HEK293 (cell line): ENCODE results near the gene FXYD3.

Source experiments
- IKZF3 ChIP-seq: fragments of 450-650 bp; IDR thresholded peaks from 2 replicates; pipeline ENCODE4 v1.5.0; 2018; ENCODE audit warnings: missing biosample characterization, mild to moderate bottlenecking, missing genetic modification characterization, moderate library complexity
- KLF16 ChIP-seq: fragments of 450-650 bp; formaldehyde crosslinking; IDR thresholded peaks from 2 replicates; pipeline ENCODE4 v1.5.1; 2017; ENCODE audit warnings: missing biosample characterization, missing genetic modification characterization
- PRDM10 ChIP-seq: fragments of 450-650 bp; formaldehyde crosslinking; IDR thresholded peaks from 2 replicates; pipeline ENCODE4 v1.5.1; 2016; ENCODE audit warnings: missing biosample characterization, missing genetic modification characterization
- SCRT2 ChIP-seq: fragments of 450-650 bp; formaldehyde crosslinking; IDR thresholded peaks from 2 replicates; pipeline ENCODE4 v1.5.1; 2016; ENCODE audit warnings: missing biosample characterization, missing genetic modification characterization
- SP3 ChIP-seq: fragments of 450-650 bp; formaldehyde crosslinking; IDR thresholded peaks from 2 replicates; pipeline ENCODE4 v1.5.1; 2016; ENCODE audit warnings: missing biosample characterization, missing genetic modification characterization
- ZBTB17 ChIP-seq: fragments of 450-650 bp; formaldehyde crosslinking; IDR thresholded peaks from 2 replicates; pipeline ENCODE4 v1.5.1; 2016; ENCODE audit warnings: missing biosample characterization, missing genetic modification characterization
- ZBTB20 ChIP-seq: fragments of 450-650 bp; formaldehyde crosslinking; IDR thresholded peaks from 2 replicates; pipeline ENCODE4 v1.5.1; 2016; ENCODE audit warnings: missing biosample characterization, missing genetic modification characterization
- ZBTB26 ChIP-seq: fragments of 450-650 bp; formaldehyde crosslinking; optimal IDR thresholded peaks from 2 replicates; pipeline ENCODE3; 2016; ENCODE audit warnings: missing biosample characterization, mild to moderate bottlenecking, missing genetic modification characterization
- ZBTB49 ChIP-seq: fragments of 450-650 bp; formaldehyde crosslinking; IDR thresholded peaks from 2 replicates; pipeline ENCODE4 v1.5.1; 2016; ENCODE audit warnings: missing biosample characterization, missing genetic modification characterization, low read depth
- ZFP69B ChIP-seq: fragments of 450-650 bp; formaldehyde crosslinking; IDR thresholded peaks from 2 replicates; pipeline ENCODE4 v1.5.1; 2016; ENCODE audit warnings: missing biosample characterization, missing genetic modification characterization
- ZIC2 ChIP-seq: fragments of 450-650 bp; formaldehyde crosslinking; IDR thresholded peaks from 2 replicates; pipeline ENCODE4 v1.5.1; 2016; ENCODE audit warnings: missing biosample characterization, missing genetic modification characterization
- ZNF2 ChIP-seq: fragments of 450-650 bp; formaldehyde crosslinking; IDR thresholded peaks from 2 replicates; pipeline ENCODE4 v1.5.1; 2016; ENCODE audit warnings: missing biosample characterization, missing genetic modification characterization
- ZNF23 ChIP-seq: fragments of 450-650 bp; formaldehyde crosslinking; IDR thresholded peaks from 2 replicates; pipeline ENCODE4 v1.5.1; 2016; ENCODE audit warnings: missing biosample characterization, missing genetic modification characterization, borderline replicate concordance
- ZNF274 ChIP-seq, 2 experiments: fragments of 200-500 bp in 1 of 2; fragments of 450-650 bp in 1 of 2; sonication (Bioruptor generic) in 1 of 2; formaldehyde crosslinking in 1 of 2; IDR thresholded peaks; 2 replicates each; pipeline versions ENCODE4 v1.5.1 to v1.6.1; 2014 to 2016; ENCODE audit warnings: borderline replicate concordance in 1 of 2, inconsistent platforms in 1 of 2, low read length in 1 of 2, missing biosample characterization in 1 of 2, missing genetic modification characterization in 1 of 2
- ZNF280C ChIP-seq: fragments of 450-650 bp; formaldehyde crosslinking; IDR thresholded peaks from 2 replicates; pipeline ENCODE4 v1.5.1; 2016; ENCODE audit warnings: missing biosample characterization, missing genetic modification characterization
- ZNF335 ChIP-seq: fragments of 450-650 bp; formaldehyde crosslinking; conservative IDR thresholded peaks from 2 replicates; pipeline ENCODE4 v1.5.1; 2016; ENCODE audit warnings: missing biosample characterization, missing genetic modification characterization
- ZNF391 ChIP-seq: fragments of 450-650 bp; formaldehyde crosslinking; IDR thresholded peaks from 2 replicates; pipeline ENCODE4 v1.5.1; 2016; ENCODE audit warnings: low read depth, missing biosample characterization, missing genetic modification characterization, borderline replicate concordance
- ZNF600 ChIP-seq: fragments of 450-650 bp; formaldehyde crosslinking; IDR thresholded peaks from 2 replicates; pipeline ENCODE4 v1.5.1; 2016; ENCODE audit warnings: missing biosample characterization, missing genetic modification characterization
- ZNF76 ChIP-seq: fragments of 450-650 bp; formaldehyde crosslinking; IDR thresholded peaks from 2 replicates; pipeline ENCODE4; 2016; ENCODE audit warnings: low read depth, missing biosample characterization, missing genetic modification characterization, borderline replicate concordance
- ZNF777 ChIP-seq: fragments of 450-650 bp; formaldehyde crosslinking; IDR thresholded peaks from 2 replicates; pipeline ENCODE4 v1.5.1; 2017; ENCODE audit warnings: missing biosample characterization, missing genetic modification characterization, borderline replicate concordance
- ZNF837 ChIP-seq: fragments of 450-650 bp; formaldehyde crosslinking; IDR thresholded peaks from 2 replicates; pipeline ENCODE4 v1.5.1; 2016; ENCODE audit warnings: missing biosample characterization, missing genetic modification characterization
- ZXDB ChIP-seq: fragments of 450-650 bp; formaldehyde crosslinking; IDR thresholded peaks from 2 replicates; pipeline ENCODE4 v1.5.1; 2016; ENCODE audit warnings: missing biosample characterization, missing genetic modification characterization
- TF ChIP-seq, protein P1 (sequence below): fragments of 450-650 bp; formaldehyde crosslinking; IDR thresholded peaks from 2 replicates; pipeline ENCODE4 v1.5.1; 2016; ENCODE audit warnings: missing biosample characterization, missing genetic modification characterization, low read depth

FXYD3 gene

GRCh38 chr19:35144600-35145436 is 29.2 kb downstream of the FXYD3 start (continued):
- TF ChIP-seq ZNF600 (tag by site-specific recombination) (peak; percentile 30; the same call in 1 of the 2 replicates), ZNF837 (tag by site-specific recombination) (no peak), IKZF3 (tag by site-specific recombination) (peak; percentile 87), SP3 (tag by site-specific recombination) (0 out of 2 replicates have a peak, but pooled peaks have one; percentile 42), ZNF274 (IDR thresholded peaks at IDR 0.05; ENCODE audit: low read length) (no peak), ZNF274 (tag by site-specific recombination; IDR thresholded peaks at IDR 0.05; ENCODE audit: borderline replicate concordance) (no peak), ZIC2 (tag by site-specific recombination) (peak; percentile 97), ZBTB49 (tag by site-specific recombination) (no peak), ZXDB (tag by site-specific recombination) (peak; percentile 88), ZNF2 (tag by site-specific recombination) (peak; percentile 78; the same call in 1 of the 2 replicates), ZNF335 (no peak), PRDM10 (tag by site-specific recombination) (peak; percentile 96), SCRT2 (no peak), ZBTB20 (tag by site-specific recombination) (peak; percentile 32), ZNF23 (peak; percentile 80; the same call in 1 of the 2 replicates), KLF16 (tag by site-specific recombination) (peak; percentile 33; the same call in 1 of the 2 replicates), ZBTB17 (tag by site-specific recombination) (peak; percentile 71), ZNF777 (tag by site-specific recombination) (no peak), ZNF280C (tag by site-specific recombination) (no peak), ZBTB26 (tag by site-specific recombination) (peak; percentile 16), ZNF76 (peak; percentile 18; the same call in 1 of the 2 replicates), ZNF391 (tag by site-specific recombination) (no peak), ZFP69B (tag by site-specific recombination) (0 out of 2 replicates have a peak, but pooled peaks have one; percentile 64)
- TF ChIP-seq, protein P1, sequence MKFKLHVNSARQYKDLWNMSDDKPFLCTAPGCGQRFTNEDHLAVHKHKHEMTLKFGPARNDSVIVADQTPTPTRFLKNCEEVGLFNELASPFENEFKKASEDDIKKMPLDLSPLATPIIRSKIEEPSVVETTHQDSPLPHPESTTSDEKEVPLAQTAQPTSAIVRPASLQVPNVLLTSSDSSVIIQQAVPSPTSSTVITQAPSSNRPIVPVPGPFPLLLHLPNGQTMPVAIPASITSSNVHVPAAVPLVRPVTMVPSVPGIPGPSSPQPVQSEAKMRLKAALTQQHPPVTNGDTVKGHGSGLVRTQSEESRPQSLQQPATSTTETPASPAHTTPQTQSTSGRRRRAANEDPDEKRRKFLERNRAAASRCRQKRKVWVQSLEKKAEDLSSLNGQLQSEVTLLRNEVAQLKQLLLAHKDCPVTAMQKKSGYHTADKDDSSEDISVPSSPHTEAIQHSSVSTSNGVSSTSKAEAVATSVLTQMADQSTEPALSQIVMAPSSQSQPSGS, result no peak
